GM12878 (cell line): ENCODE data around the gene ZNF804A. TPM values are rescaled to one million over a fixed set of nuclear protein-coding genes. Genes with fewer than 3 reads are reported as not detected.

Experiments
- ATAC-seq: fragments of 200-7000 bp; cut with Tn5 transposase; 3 replicates; pipeline ENCODE4 v1.9.1; 2020; ENCODE audit warnings: mild to moderate bottlenecking, moderate library complexity
- BruUV-seq: library from RNA; stranded (reverse); fragments of 400-500 nt; replicated peaks from 2 replicates; lab custom pipeline; 2021; lab: Mats Ljungman, UMichigan
- CTCF ChIA-PET: fragments of 300-600 bp; sonication (Branson Sonifier 250); formaldehyde crosslinking; extraction: SDS; loops from one replicate; lab custom pipeline; 2021; ENCODE audit warnings: inconsistent platforms; lab: Yijun Ruan, JAX
- POLR2A ChIA-PET: fragments of 350-600 bp; formaldehyde crosslinking; extraction: SDS; loops from one replicate; lab custom pipeline; 2021; ENCODE audit warnings: inconsistent platforms; lab: Charles Lee
- RAD21 ChIA-PET: fragments of 300-600 bp; sonication (Branson Sonifier 250); formaldehyde crosslinking; loops from one replicate; lab custom pipeline; 2023; ENCODE audit warnings: antibody characterized with exemption; ENCODE audit not compliant: unreplicated experiment; lab: Charles Lee
- SMC1A ChIA-PET: fragments of 300-600 bp; sonication (Branson Sonifier 250); formaldehyde crosslinking; loops from one replicate; lab custom pipeline; 2023; ENCODE audit not compliant: unreplicated experiment, uncharacterized antibody; lab: Charles Lee
- DNase-seq: peaks from one replicate; pipeline ENCODE4 v3.0.0-alpha.2; 2011; ENCODE audit warnings: low read depth, low spot score
- FAIRE-seq: peaks from 3 replicates; lab custom pipeline; 2011; peaks lifted over from hg19 to GRCh38; lab: Jason Lieb, UNC
- H2AFZ ChIP-seq: 2 replicates; pipeline ENCODE4 v1.6.0; 2011; ENCODE audit warnings: low read depth, low read length, control low read depth; ENCODE audit not compliant: control insufficient read depth
- H3K27ac ChIP-seq: 2 replicates; pipeline ENCODE4 v1.5.1; 2011; ENCODE audit warnings: control low read depth; ENCODE audit not compliant: control insufficient read depth, insufficient read depth
- H3K27me3 ChIP-seq, 2 experiments: replicated peaks in 1 of 2; 2 replicates each; pipeline versions ENCODE4 v1.6.0 to v1.6.1; 2011; ENCODE audit warnings: low read length in 1 of 2; ENCODE audit not compliant: control insufficient read depth in 2 of 2, insufficient read depth in 2 of 2
- H3K36me3 ChIP-seq, 2 experiments: 2 replicates each; pipeline ENCODE4 v1.5.1; 2011; ENCODE audit warnings: low read length in 1 of 2; ENCODE audit not compliant: control insufficient read depth in 2 of 2, insufficient read depth in 2 of 2
- H3K4me1 ChIP-seq: 2 replicates; pipeline ENCODE4 v1.6.1; 2011; ENCODE audit warnings: mild to moderate bottlenecking, low read length, moderate library complexity, mixed read lengths; ENCODE audit not compliant: control insufficient read depth, insufficient read depth
- H3K4me2 ChIP-seq: 2 replicates; pipeline ENCODE4 v1.6.0; 2011; ENCODE audit warnings: control low read depth; ENCODE audit not compliant: control insufficient read depth, insufficient read depth
- H3K4me3 ChIP-seq: fragments of 200-600 bp; sonication (generic); 2 replicates; pipeline ENCODE4 v1.5.1; 2016
- H3K79me2 ChIP-seq: 2 replicates; pipeline ENCODE4 v1.6.0; 2011; ENCODE audit warnings: low read length; ENCODE audit not compliant: control insufficient read depth, insufficient read depth
- H3K9ac ChIP-seq: 2 replicates; pipeline ENCODE4 v1.8.0; 2011; ENCODE audit warnings: low read length, control low read depth, mixed read lengths; ENCODE audit not compliant: control insufficient read depth, insufficient read depth
- H3K9me3 ChIP-seq: replicated peaks from 3 replicates; pipeline ENCODE4 v1.5.1; 2011; ENCODE audit warnings: mild to moderate bottlenecking, low read length; ENCODE audit not compliant: control insufficient read depth, insufficient read depth
- H4K20me1 ChIP-seq: 2 replicates; pipeline ENCODE4 v1.6.0; 2011; ENCODE audit not compliant: control insufficient read depth, insufficient read depth
- BRCA1 ChIP-seq: IDR thresholded peaks from 2 replicates; pipeline ENCODE4 v1.6.1; 2011; ENCODE audit warnings: low read depth, low read length, improper control_type of control experiment
- CBFB ChIP-seq: IDR thresholded peaks from 2 replicates; pipeline ENCODE4 v1.6.1; 2016; ENCODE audit warnings: antibody characterized with exemption, low read depth
- DPF2 ChIP-seq: fragments of 450-650 bp; IDR thresholded peaks from 2 replicates; pipeline ENCODE4 v1.6.1; 2017; ENCODE audit warnings: mild to moderate bottlenecking
- ESRRA ChIP-seq: IDR thresholded peaks from 2 replicates; pipeline ENCODE4 v1.6.1; 2012; ENCODE audit warnings: mild to moderate bottlenecking, low read length, improper control_type of control experiment
- EZH2 ChIP-seq: IDR thresholded peaks from 2 replicates; pipeline ENCODE4 v1.6.1; 2012; ENCODE audit warnings: low read depth, mild to moderate bottlenecking, control low read depth, inconsistent platforms, low read length, borderline replicate concordance; ENCODE audit not compliant: control insufficient read depth
- HDAC2 ChIP-seq: fragments of 200-600 bp; sonication (generic); IDR thresholded peaks from 2 replicates; pipeline ENCODE4 v1.6.1; 2017
- IRF4 ChIP-seq: IDR thresholded peaks from 2 replicates; pipeline ENCODE4 v1.6.1; 2011; ENCODE audit warnings: low read depth, low read length
- KAT2A ChIP-seq: conservative IDR thresholded peaks from 2 replicates; pipeline ENCODE4 v1.6.1; 2011; ENCODE audit warnings: low read depth, low read length; ENCODE audit not compliant: control insufficient read depth
- KDM1A ChIP-seq: fragments of 200-600 bp; sonication (generic); IDR thresholded peaks from 2 replicates; pipeline ENCODE4 v1.6.1; 2016; ENCODE audit warnings: borderline replicate concordance
- NBN ChIP-seq: fragments of 450-650 bp; IDR thresholded peaks from 2 replicates; pipeline ENCODE4 v1.6.1; 2016
- NFYA ChIP-seq: IDR thresholded peaks from 2 replicates; pipeline ENCODE4 v1.6.1; 2011; ENCODE audit warnings: low read depth, mild to moderate bottlenecking, low read length, improper control_type of control experiment, borderline replicate concordance
- NR2F1 ChIP-seq: fragments of 450-650 bp; conservative IDR thresholded peaks from 2 replicates; pipeline ENCODE4 v1.6.1; 2017; ENCODE audit warnings: mild to moderate bottlenecking
- POLR2A ChIP-seq: IDR thresholded peaks from 2 replicates; pipeline ENCODE4 v1.6.1; 2011; ENCODE audit warnings: low read depth, mild to moderate bottlenecking, low read length
- SMAD5 ChIP-seq: IDR thresholded peaks from 2 replicates; pipeline ENCODE4 v1.6.1; 2016; ENCODE audit warnings: antibody characterized with exemption, low read depth
- YY1 ChIP-seq: IDR thresholded peaks from 2 replicates; pipeline ENCODE4 v1.6.1; 2011; ENCODE audit warnings: low read depth, mild to moderate bottlenecking, low read length
- WGBS: methylation state at CpG from one replicate; pipeline ENCODE4 v1.1.6; 2016; ENCODE audit warnings: low lambda C conversion rate; ENCODE audit not compliant: insufficient replicate concordance, insufficient coverage; ENCODE audit errors: missing lambda C conversion rate; 5-methylcytosine and 5-hydroxymethylcytosine counted together
- in situ Hi-C: fragments of 300-500 bp; cut with MboI; formaldehyde crosslinking; loops from 9 replicates; pipeline ENCODE4 v1.14.3; 2018; ENCODE audit warnings: mixed read lengths
- intact Hi-C: fragments of 100-400 bp; cut with micrococcal nuclease; formaldehyde crosslinking; loops from one replicate; pipeline ENCODE4 v1.14.2; 2022; ENCODE audit not compliant: unreplicated experiment
- polyA plus RNA-seq, 11 experiments: library from polyadenylated mRNA; depleted of rRNA in 4 of 11; unstranded in 6 of 11; stranded (reverse) in 5 of 11; fragments of >200 nt; fragmentation: Nextera tagmentation in 4 of 11; fragmentation: Illumina TruSeq in 1 of 11; extraction: Ambion mirVana in 4 of 11; extraction: Trizol in 1 of 11; gene quantifications; 1 replicate in 1 of 11; 2 replicates in 10 of 11; pipeline versions ENCODE4 v1.2.1 to v1.2.3, GENCODE V29; 2011 to 2016; ENCODE audit warnings: inconsistent platforms in 2 of 11, missing spikeins in 2 of 11, low read depth in 1 of 11
- total RNA-seq, 4 experiments: library from RNA; depleted of rRNA in 3 of 4; stranded (reverse); fragments of >200 nt in 3 of 4; fragmentation: Illumina TruSeq in 1 of 4; extraction: Trizol in 1 of 4; gene quantifications; 2 replicates each; pipeline versions ENCODE4 v1.2.1 to v1.2.3, GENCODE V29; 2013 to 2021
- TF ChIP-seq, protein P1 (sequence below): fragments of 450-650 bp; IDR thresholded peaks from 2 replicates; pipeline ENCODE4 v1.6.1; 2017; ENCODE audit warnings: mild to moderate bottlenecking, low read depth, inconsistent platforms; ENCODE audit not compliant: poor library complexity, severe bottlenecking
- TF ChIP-seq, protein P2 (sequence below): fragments of 450-650 bp; conservative IDR thresholded peaks from 2 replicates; pipeline ENCODE4 v1.6.1; 2017; ENCODE audit warnings: mild to moderate bottlenecking, moderate library complexity
- TF ChIP-seq, protein P3 (sequence below): fragments of 450-650 bp; IDR thresholded peaks from 2 replicates; pipeline ENCODE4 v1.6.1; 2018; ENCODE audit warnings: mild to moderate bottlenecking, low read depth, moderate library complexity; ENCODE audit not compliant: partially characterized antibody

The ZNF804A gene
- total and polyA plus RNA-seq, 10 of the 15 experiments (the other 5 are each of a cell fraction or from before 2014, with no cell fraction given), result 0.19 to 2.3 (median 1.4) TPM

DNA sequence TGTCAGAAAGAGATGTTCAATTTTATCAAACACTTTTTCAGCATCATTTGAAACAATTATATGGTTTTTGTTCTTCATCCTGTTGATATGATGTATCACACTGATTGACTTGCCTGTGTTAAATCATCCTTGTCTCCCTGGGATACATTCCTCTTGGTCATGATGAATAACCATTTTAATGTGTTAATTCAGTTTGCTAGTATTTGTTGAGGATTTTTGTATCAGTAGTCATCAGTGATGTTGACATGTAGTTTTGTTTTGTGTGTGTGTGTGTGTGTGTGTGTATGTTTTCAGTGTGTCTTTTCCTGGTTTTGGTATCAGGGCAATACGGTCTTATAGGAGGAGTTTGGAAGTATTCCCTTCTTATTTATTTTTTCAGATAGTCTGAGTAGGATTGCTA lies 325.4 kb downstream of the ZNF804A start (continued):
- TF ChIP-seq, protein P1, sequence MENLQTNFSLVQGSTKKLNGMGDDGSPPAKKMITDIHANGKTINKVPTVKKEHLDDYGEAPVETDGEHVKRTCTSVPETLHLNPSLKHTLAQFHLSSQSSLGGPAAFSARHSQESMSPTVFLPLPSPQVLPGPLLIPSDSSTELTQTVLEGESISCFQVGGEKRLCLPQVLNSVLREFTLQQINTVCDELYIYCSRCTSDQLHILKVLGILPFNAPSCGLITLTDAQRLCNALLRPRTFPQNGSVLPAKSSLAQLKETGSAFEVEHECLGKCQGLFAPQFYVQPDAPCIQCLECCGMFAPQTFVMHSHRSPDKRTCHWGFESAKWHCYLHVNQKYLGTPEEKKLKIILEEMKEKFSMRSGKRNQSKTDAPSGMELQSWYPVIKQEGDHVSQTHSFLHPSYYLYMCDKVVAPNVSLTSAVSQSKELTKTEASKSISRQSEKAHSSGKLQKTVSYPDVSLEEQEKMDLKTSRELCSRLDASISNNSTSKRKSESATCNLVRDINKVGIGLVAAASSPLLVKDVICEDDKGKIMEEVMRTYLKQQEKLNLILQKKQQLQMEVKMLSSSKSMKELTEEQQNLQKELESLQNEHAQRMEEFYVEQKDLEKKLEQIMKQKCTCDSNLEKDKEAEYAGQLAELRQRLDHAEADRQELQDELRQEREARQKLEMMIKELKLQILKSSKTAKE, result no peak
- TF ChIP-seq SMAD5, result no peak
- TF ChIP-seq, protein P2, sequence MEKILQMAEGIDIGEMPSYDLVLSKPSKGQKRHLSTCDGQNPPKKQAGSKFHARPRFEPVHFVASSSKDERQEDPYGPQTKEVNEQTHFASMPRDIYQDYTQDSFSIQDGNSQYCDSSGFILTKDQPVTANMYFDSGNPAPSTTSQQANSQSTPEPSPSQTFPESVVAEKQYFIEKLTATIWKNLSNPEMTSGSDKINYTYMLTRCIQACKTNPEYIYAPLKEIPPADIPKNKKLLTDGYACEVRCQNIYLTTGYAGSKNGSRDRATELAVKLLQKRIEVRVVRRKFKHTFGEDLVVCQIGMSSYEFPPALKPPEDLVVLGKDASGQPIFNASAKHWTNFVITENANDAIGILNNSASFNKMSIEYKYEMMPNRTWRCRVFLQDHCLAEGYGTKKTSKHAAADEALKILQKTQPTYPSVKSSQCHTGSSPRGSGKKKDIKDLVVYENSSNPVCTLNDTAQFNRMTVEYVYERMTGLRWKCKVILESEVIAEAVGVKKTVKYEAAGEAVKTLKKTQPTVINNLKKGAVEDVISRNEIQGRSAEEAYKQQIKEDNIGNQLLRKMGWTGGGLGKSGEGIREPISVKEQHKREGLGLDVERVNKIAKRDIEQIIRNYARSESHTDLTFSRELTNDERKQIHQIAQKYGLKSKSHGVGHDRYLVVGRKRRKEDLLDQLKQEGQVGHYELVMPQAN, result no peak

DNA sequence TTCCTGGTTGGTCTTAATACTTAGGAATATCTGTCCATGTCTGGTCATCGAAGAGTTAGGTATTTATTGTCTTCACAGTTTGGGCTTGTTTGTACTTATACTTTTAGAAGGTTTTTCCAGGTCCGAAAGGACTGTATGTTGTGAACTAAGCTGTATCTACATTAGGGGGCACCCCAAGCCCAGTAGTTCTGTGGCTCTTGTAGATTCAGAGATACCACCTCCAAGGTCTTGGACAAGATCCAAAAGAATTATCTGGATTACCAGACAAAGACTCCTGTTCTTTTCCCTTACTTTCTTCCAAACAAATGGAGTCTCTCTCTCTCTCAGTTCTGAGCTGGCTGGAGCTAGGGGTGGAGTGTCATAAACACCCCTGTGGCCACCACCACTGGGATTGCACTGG lies 328.7 kb downstream of the ZNF804A start:
- no peak overlapping the region for H3K9ac ChIP-seq
- SMC1A ChIA-PET, result no interaction called here
- FAIRE-seq (no peak), ATAC-seq (no peak), DNase-seq (no peak)
- no peaks in the 10 kb centered on the region for H3K27me3 ChIP-seq
- in situ Hi-C loops (no loop called here), intact Hi-C loops (no loop called here)
- POLR2A ChIA-PET, result no interaction called here
- 36% methylated on average over 2 of the region's 2 CpGs for WGBS
- BruUV-seq, result no TSS peak
- H3K79me2 ChIP-seq, result no peaks in the 10 kb centered on the region
- RAD21 ChIA-PET, result no interaction called here
- H3K4me3 ChIP-seq, result no peak overlapping the region
- no peaks in the 10 kb centered on the region for H3K36me3 ChIP-seq
- no peaks in the 10 kb centered on the region for H4K20me1 ChIP-seq
- no peaks in the 10 kb centered on the region for H3K4me1 ChIP-seq
- CTCF ChIA-PET, result no interaction called here
- no peak overlapping the region for H3K4me2 ChIP-seq
- H3K27ac ChIP-seq, result no peak overlapping the region
- H2AFZ ChIP-seq, result no peak overlapping the region
- no peaks in the 10 kb centered on the region for H3K9me3 ChIP-seq
- TF ChIP-seq YY1, result no peak
- no peak for TF ChIP-seq NFYA
- no peak for TF ChIP-seq CBFB
- TF ChIP-seq KAT2A, result no peak
- TF ChIP-seq DPF2, result no peak
- TF ChIP-seq NBN, result no peak
- TF ChIP-seq HDAC2, result no peak
- TF ChIP-seq IRF4, result no peak
- TF ChIP-seq BRCA1, result no peak
- TF ChIP-seq NR2F1, result no peak
- TF ChIP-seq KDM1A, result no peak
- TF ChIP-seq POLR2A, result no peak
- TF ChIP-seq, protein P3, sequence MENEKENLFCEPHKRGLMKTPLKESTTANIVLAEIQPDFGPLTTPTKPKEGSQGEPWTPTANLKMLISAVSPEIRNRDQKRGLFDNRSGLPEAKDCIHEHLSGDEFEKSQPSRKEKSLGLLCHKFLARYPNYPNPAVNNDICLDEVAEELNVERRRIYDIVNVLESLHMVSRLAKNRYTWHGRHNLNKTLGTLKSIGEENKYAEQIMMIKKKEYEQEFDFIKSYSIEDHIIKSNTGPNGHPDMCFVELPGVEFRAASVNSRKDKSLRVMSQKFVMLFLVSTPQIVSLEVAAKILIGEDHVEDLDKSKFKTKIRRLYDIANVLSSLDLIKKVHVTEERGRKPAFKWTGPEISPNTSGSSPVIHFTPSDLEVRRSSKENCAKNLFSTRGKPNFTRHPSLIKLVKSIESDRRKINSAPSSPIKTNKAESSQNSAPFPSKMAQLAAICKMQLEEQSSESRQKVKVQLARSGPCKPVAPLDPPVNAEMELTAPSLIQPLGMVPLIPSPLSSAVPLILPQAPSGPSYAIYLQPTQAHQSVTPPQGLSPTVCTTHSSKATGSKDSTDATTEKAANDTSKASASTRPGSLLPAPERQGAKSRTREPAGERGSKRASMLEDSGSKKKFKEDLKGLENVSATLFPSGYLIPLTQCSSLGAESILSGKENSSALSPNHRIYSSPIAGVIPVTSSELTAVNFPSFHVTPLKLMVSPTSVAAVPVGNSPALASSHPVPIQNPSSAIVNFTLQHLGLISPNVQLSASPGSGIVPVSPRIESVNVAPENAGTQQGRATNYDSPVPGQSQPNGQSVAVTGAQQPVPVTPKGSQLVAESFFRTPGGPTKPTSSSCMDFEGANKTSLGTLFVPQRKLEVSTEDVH, result no peak
- TF ChIP-seq EZH2, result no peak
- TF ChIP-seq ESRRA, result no peak
